Spinal cord (tissue), 10 donors: ENCODE results near the gene HIF3A. TPM values are rescaled to one million over a fixed set of nuclear protein-coding genes. Genes with fewer than 3 reads are reported as not detected.
A peak's percentile ranks its signal among the peaks of the same experiment; 100 is the strongest.
"Not testable (repeated sequence)": the region's sequence is repeated elsewhere in the genome, so short reads cannot be mapped to it uniquely, and the experiment has no call there.

ENCODE experiments used
- DNase-seq, 6 donors: peaks; one replicate each; pipeline versions ENCODE4 v3.0.0 to v3.0.0-alpha.2; 2013 to 2015; ENCODE audit warnings: low spot score in 6 of 6, low read depth in 4 of 6
- H3K27ac ChIP-seq: one replicate; pipeline ENCODE4 v1.5.1; 2013; ENCODE audit warnings: low read depth, low read length, control low read depth
- H3K27me3 ChIP-seq: one replicate; pipeline ENCODE4 v1.6.1; 2013; ENCODE audit warnings: low read length; ENCODE audit not compliant: control insufficient read depth, insufficient read depth
- H3K36me3 ChIP-seq: one replicate; pipeline ENCODE4 v1.6.1; 2013; ENCODE audit warnings: low read length; ENCODE audit not compliant: control insufficient read depth, insufficient read depth
- H3K4me1 ChIP-seq: one replicate; pipeline ENCODE4 v1.6.1; 2013; ENCODE audit warnings: low read length; ENCODE audit not compliant: control insufficient read depth, insufficient read depth
- H3K4me3 ChIP-seq: one replicate; pipeline ENCODE4 v1.5.1; 2013; ENCODE audit warnings: low read depth, low read length, control low read depth
- H3K9me3 ChIP-seq: one replicate; pipeline ENCODE4 v1.6.1; 2013; ENCODE audit warnings: low read length; ENCODE audit not compliant: control insufficient read depth, insufficient read depth
- WGBS: methylation state at CpG from one replicate; pipeline ENCODE4 v1.1.5; 2013; ENCODE audit warnings: missing lambda C conversion rate; ENCODE audit not compliant: insufficient coverage; 5-methylcytosine and 5-hydroxymethylcytosine counted together
- polyA plus RNA-seq, 2 donors: library from polyadenylated mRNA; unstranded; fragments of 120-200 nt; gene quantifications; one replicate each; pipeline ENCODE4 v1.2.1, GENCODE V29; 2013; ENCODE audit not compliant: insufficient read length in 2 of 2
- total RNA-seq, 2 donors: library from RNA; depleted of rRNA in 1 of 2; stranded (reverse); fragments of 120-200 nt in 1 of 2; fragments of >200 nt in 1 of 2; gene quantifications; one replicate each; pipeline versions ENCODE4 v1.2.3 to v1.2.4, GENCODE V29; 2013 to 2014
- donor health status: healthy.

HIF3A gene
- total and polyA plus RNA-seq, 4 donors = 16.9 to 93.8 (median 42.6) TPM

- Histone ChIP-seq H3K4me3 (peak overlapping the region; percentile 18), H3K4me1 (peaks cover 45% of the 10 kb centered on the region), H3K27ac (peak overlapping the region; percentile 57), H3K36me3 (peaks cover 36% of the 10 kb centered on the region), H3K9me3 (no peaks in the 10 kb centered on the region), H3K27me3 (no peaks in the 10 kb centered on the region)
- WGBS = 21% methylated on average over 8 of the region's 10 CpGs
- peak in 1 of 6 donors; percentile 35 for DNase-seq
These were observed 6.5 kb downstream of the HIF3A start for GRCh38 chr19:46303322-46303690.

GRCh38 chr19:46303691-46304397, 7.0 kb downstream of the HIF3A start:
- Histone ChIP-seq H3K4me3 (peak overlapping the region; percentile 18), H3K27ac (peak overlapping the region; percentile 57), H3K4me1 (peaks cover 40% of the 10 kb centered on the region), H3K9me3 (no peaks in the 10 kb centered on the region), H3K27me3 (no peaks in the 10 kb centered on the region), H3K36me3 (peaks cover 42% of the 10 kb centered on the region)
- DNase-seq = peak in 3 of 6 donors; percentile 43 to 92 (median 77)
- 16% methylated on average over 56 of the region's 56 CpGs for WGBS

- Histone ChIP-seq H3K4me1 (peaks cover 14% of the 10 kb centered on the region), H3K27ac (no peak overlapping the region), H3K4me3 (no peak overlapping the region), H3K9me3 (no peaks in the 10 kb centered on the region), H3K36me3 (peaks cover 66% of the 10 kb centered on the region), H3K27me3 (no peaks in the 10 kb centered on the region)
- DNase-seq = no peak
- no CpG with 5 or more reads among the region's 3 CpGs for WGBS
These were observed 9.7 kb downstream of the HIF3A start for GRCh38 chr19:46306501-46306900.

- H3K9me3 ChIP-seq = no peaks in the 10 kb centered on the region
- H3K27ac ChIP-seq = no peak overlapping the region
- H3K27me3 ChIP-seq = no peaks in the 10 kb centered on the region
- H3K4me1 ChIP-seq = peaks cover 7% of the 10 kb centered on the region
- no peak overlapping the region for H3K4me3 ChIP-seq
- peaks cover 80% of the 10 kb centered on the region for H3K36me3 ChIP-seq
- WGBS = 97% methylated on average over 13 of the region's 15 CpGs
- DNase-seq = no peak
These were observed 11.7 kb downstream of the HIF3A start for GRCh38 chr19:46308510-46308909.

- Histone ChIP-seq H3K36me3 (peaks cover 76% of the 10 kb centered on the region), H3K27me3 (no peaks in the 10 kb centered on the region), H3K4me3 (no peak overlapping the region), H3K9me3 (no peaks in the 10 kb centered on the region), H3K27ac (no peak overlapping the region), H3K4me1 (peaks cover 3% of the 10 kb centered on the region)
- DNase-seq = no peak
- WGBS = 92% methylated on average over 10 of the region's 10 CpGs
These were observed 12.2 kb downstream of the HIF3A start for GRCh38 chr19:46309056-46309455.

GRCh38 chr19:46311444-46311843, 14.6 kb downstream of the HIF3A start:
- Histone ChIP-seq H3K27me3 (no peaks in the 10 kb centered on the region), H3K27ac (no peak overlapping the region), H3K9me3 (no peaks in the 10 kb centered on the region), H3K4me1 (peaks cover 3% of the 10 kb centered on the region), H3K36me3 (peaks cover 57% of the 10 kb centered on the region), H3K4me3 (no peak overlapping the region)
- 98% methylated on average over 4 of the region's 5 CpGs for WGBS
- no peak for DNase-seq

GRCh38 chr19:46313540-46314469, 17.0 kb downstream of the HIF3A start:
- not testable (repeated sequence) for H3K4me1 ChIP-seq, H3K4me3 ChIP-seq, H3K9me3 ChIP-seq, H3K27me3 ChIP-seq, H3K27ac ChIP-seq
- no CpG with 5 or more reads among the region's 14 CpGs for WGBS
- peak in 2 of 6 donors; percentile 25 to 44 for DNase-seq
- H3K36me3 ChIP-seq = peaks cover 57% of the 10 kb centered on the region

GRCh38 chr19:46317339-46317738, 20.5 kb downstream of the HIF3A start:
- Histone ChIP-seq H3K27ac (no peak overlapping the region), H3K4me3 (no peak overlapping the region), H3K27me3 (no peaks in the 10 kb centered on the region), H3K9me3 (no peaks in the 10 kb centered on the region), H3K4me1 (peaks cover 3% of the 10 kb centered on the region), H3K36me3 (peaks cover 45% of the 10 kb centered on the region)
- no peak for DNase-seq
- 95% methylated on average over 2 of the region's 2 CpGs for WGBS

- Histone ChIP-seq H3K4me3 (no peak overlapping the region), H3K4me1 (no peaks in the 10 kb centered on the region), H3K27ac (no peak overlapping the region), H3K27me3 (no peaks in the 10 kb centered on the region), H3K9me3 (no peaks in the 10 kb centered on the region), H3K36me3 (peaks cover 45% of the 10 kb centered on the region)
- no CpG with 5 or more reads among the region's 6 CpGs for WGBS
- DNase-seq = no peak
These were observed 22.8 kb downstream of the HIF3A start for GRCh38 chr19:46319613-46320012.
